Body of pancreas (tissue), 4 donors: ENCODE data around the gene KIF5A. TPM values are rescaled to one million over a fixed set of nuclear protein-coding genes. Genes with fewer than 3 reads are reported as not detected.

ENCODE experiments used
- ATAC-seq: fragments of 150-250 bp; one replicate; pipeline ENCODE4 v1.9.1; 2016
- DNase-seq, 4 donors: peaks; one replicate each; pipeline ENCODE4 v3.0.0-alpha.2; 2019
- H3K27ac ChIP-seq, 4 donors: fragments of 200-600 bp; sonication (generic); 1 replicate in 3 of 4; 2 replicates in 1 of 4; pipeline versions ENCODE4 v1.5.1 to v1.6.1; 2016 to 2019; ENCODE audit warnings: mild to moderate bottlenecking in 1 of 4, mixed read lengths in 1 of 4, moderate library complexity in 1 of 4
- H3K27me3 ChIP-seq, 2 donors: fragments of 200-600 bp; sonication (generic); one replicate each; pipeline ENCODE4 v1.6.0; 2016; ENCODE audit warnings: mild to moderate bottlenecking in 1 of 2
- H3K36me3 ChIP-seq, 2 donors: fragments of 200-600 bp; sonication (generic); replicated peaks in 1 of 2; 2 replicates each; pipeline ENCODE4 v1.5.1; 2016; ENCODE audit warnings: low read depth in 2 of 2; ENCODE audit not compliant: insufficient read depth in 1 of 2
- H3K4me1 ChIP-seq: fragments of 200-600 bp; sonication (generic); one replicate; pipeline ENCODE4 v1.6.0; 2016
- H3K4me3 ChIP-seq, 2 donors: fragments of 200-600 bp; sonication (generic); 1 replicate in 1 of 2; 2 replicates in 1 of 2; pipeline ENCODE4 v1.5.1; 2016 to 2019
- H3K9me3 ChIP-seq, 3 donors: fragments of 200-600 bp; sonication (generic); 1 replicate in 2 of 3; 2 replicates in 1 of 3; pipeline ENCODE4 v1.5.1; 2016
- POLR2A ChIP-seq, 3 donors: fragments of 450-650 bp; IDR thresholded peaks; one replicate each; pipeline ENCODE4 v1.6.1; 2016; ENCODE audit warnings: antibody characterized with exemption in 3 of 3, mild to moderate bottlenecking in 2 of 3
- WGBS, 2 donors: methylation state at CpG; one replicate each; pipeline ENCODE4 v1.1.5; 2017; 5-methylcytosine and 5-hydroxymethylcytosine counted together
- intact Hi-C: fragments of 100-400 bp; cut with DNase I; formaldehyde crosslinking; loops from one replicate; pipeline ENCODE4 v1.15.1; 2023
- total RNA-seq, 2 donors: library from RNA; depleted of rRNA; stranded (reverse); fragments of >200 nt; gene quantifications; one replicate each; pipeline ENCODE4 v1.1.0, GENCODE V29; 2016
- TF ChIP-seq, protein P1 (sequence below), 7 experiments: fragments of 450-650 bp in 4 of 7; fragments of 200-600 bp in 3 of 7; sonication (generic) in 3 of 7; IDR thresholded peaks; one replicate each; pipeline ENCODE4 v1.5.1; 2016 to 2019; ENCODE audit warnings: antibody characterized with exemption in 7 of 7

KIF5A gene
- total RNA-seq, 2 donors from 2014 or later, result 0.33 to 1.3 TPM

DNA sequence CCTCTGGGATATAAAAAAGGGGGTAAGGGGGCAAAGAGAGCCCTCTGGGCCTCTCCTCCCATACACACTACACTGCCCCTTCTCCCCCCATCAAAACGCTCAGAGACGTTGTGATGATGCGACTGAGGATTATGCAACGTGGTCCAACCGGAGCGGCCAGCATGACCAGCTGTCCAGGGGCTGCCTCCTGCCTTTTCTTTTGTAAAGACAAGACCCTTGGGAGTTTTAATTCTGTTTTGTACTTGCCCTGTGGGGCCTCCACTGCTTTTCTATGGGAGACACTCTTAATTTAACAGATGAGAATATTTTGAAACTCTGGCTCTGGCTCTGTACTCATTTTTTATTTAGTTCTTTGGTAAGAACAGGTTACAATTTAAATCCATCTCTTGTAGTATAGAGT, 20.0 kb upstream of the KIF5A start:
- ATAC-seq (no peak), DNase-seq (no peak)
- TF ChIP-seq, protein P1, sequence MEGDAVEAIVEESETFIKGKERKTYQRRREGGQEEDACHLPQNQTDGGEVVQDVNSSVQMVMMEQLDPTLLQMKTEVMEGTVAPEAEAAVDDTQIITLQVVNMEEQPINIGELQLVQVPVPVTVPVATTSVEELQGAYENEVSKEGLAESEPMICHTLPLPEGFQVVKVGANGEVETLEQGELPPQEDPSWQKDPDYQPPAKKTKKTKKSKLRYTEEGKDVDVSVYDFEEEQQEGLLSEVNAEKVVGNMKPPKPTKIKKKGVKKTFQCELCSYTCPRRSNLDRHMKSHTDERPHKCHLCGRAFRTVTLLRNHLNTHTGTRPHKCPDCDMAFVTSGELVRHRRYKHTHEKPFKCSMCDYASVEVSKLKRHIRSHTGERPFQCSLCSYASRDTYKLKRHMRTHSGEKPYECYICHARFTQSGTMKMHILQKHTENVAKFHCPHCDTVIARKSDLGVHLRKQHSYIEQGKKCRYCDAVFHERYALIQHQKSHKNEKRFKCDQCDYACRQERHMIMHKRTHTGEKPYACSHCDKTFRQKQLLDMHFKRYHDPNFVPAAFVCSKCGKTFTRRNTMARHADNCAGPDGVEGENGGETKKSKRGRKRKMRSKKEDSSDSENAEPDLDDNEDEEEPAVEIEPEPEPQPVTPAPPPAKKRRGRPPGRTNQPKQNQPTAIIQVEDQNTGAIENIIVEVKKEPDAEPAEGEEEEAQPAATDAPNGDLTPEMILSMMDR (IDR thresholded peaks at IDR 0.05), result no peak
- TF ChIP-seq POLR2A (IDR thresholded peaks at IDR 0.05), result no peak
- Histone ChIP-seq H3K27me3 (no peaks in the 10 kb centered on the region), H3K9me3 (no peaks in the 10 kb centered on the region), H3K36me3 (peaks cover 16 to 47% of the 10 kb centered on the region in 2 donors), H3K27ac (no peak overlapping the region), H3K4me3 (no peak overlapping the region), H3K4me1 (peaks cover 12% of the 10 kb centered on the region)
- intact Hi-C loops, result no loop called here
- WGBS, 2 donors, result 79 to 80% methylated on average over 6 of the region's 6 CpGs

DNA sequence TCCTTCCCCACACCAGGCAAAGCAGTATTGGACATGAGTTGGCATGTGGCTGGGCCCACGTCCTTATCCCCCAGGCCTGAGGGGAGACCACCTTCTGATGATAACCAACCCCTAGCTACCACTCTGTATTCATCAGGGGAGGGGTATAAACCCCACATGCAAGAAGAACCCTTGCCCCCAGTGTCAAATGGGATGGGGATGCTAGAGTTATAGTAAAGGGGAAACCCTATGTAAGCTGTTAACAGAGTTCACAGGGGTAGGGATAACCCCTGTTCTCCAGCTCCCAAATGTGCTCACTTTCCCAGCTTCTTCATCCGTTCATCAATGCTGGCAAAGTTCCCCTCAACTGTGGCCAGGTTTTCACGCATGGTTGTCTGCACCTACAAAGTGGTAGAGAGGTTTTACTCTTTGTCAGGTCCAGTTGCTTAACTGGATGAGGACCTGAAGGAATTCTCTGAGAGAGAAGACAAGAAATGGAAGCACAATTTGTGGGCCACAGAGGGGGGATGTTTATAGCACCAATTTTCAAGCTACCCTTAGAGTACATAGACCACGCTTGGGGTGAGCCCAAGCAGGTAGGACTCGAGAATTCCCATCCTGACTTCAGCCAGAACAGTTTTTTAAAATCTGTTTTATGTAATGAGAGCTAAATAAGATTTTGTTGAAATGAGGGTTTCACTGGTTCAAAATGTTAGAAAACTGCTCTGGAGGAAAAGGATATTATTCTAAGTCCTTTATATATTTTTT, 19.3 kb upstream of the KIF5A start:
- intact Hi-C loops, result no loop called here
- peaks cover 16 to 48% of the 10 kb centered on the region in 2 donors for H3K36me3 ChIP-seq
- no peak overlapping the region for H3K27ac ChIP-seq
- TF ChIP-seq POLR2A (IDR thresholded peaks at IDR 0.05), result no peak
- TF ChIP-seq, protein P1 (IDR thresholded peaks at IDR 0.05), result no peak
- no peak for DNase-seq
- no peaks in the 10 kb centered on the region for H3K27me3 ChIP-seq
- no peaks in the 10 kb centered on the region for H3K9me3 ChIP-seq
- no peak overlapping the region for H3K4me3 ChIP-seq
- WGBS, 2 donors, result 76 to 82% methylated on average over 5 of the region's 5 CpGs
- peaks cover 5% of the 10 kb centered on the region for H3K4me1 ChIP-seq
- no peak for ATAC-seq

GRCh38 chr12:57531836-57532235, 18.0 kb upstream of the KIF5A start:
- ATAC-seq (no peak), DNase-seq (no peak)
- Histone ChIP-seq H3K9me3 (no peaks in the 10 kb centered on the region), H3K27me3 (no peaks in the 10 kb centered on the region), H3K4me1 (no peaks in the 10 kb centered on the region), H3K36me3 (peaks cover 16 to 48% of the 10 kb centered on the region in 2 donors), H3K4me3 (no peak overlapping the region), H3K27ac (no peak overlapping the region)
- 50 to 71% methylated on average over 1 of the region's 1 CpG for WGBS, 2 donors
- intact Hi-C loops, result no loop called here
- TF ChIP-seq POLR2A (IDR thresholded peaks at IDR 0.05), result no peak
- TF ChIP-seq, protein P1 (IDR thresholded peaks at IDR 0.05), result no peak

DNA sequence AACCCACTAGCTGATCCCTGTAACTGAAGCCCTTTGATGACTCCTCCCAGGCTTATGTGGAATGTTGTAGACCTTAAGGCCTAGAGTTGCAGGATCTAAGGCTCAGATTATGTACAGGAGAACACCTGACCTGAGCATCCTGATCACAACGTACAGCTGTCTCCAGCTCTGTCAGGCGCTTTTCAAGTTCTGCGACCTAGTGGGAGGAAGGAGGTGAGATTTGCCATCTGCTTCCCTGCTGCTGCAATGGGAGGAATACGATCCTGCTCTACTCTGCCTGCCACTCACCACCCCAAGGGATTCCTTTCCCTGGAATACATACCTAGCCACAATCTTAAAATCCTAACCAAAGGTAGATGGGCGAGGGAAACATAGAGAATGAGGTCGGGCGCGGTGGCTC, 16.7 kb upstream of the KIF5A start:
- intact Hi-C loops, result no loop called here
- H3K27ac ChIP-seq, result no peak overlapping the region
- WGBS, 2 donors, result 89 to 91% methylated on average over 8 of the region's 8 CpGs
- no peaks in the 10 kb centered on the region for H3K4me1 ChIP-seq
- no peak for TF ChIP-seq POLR2A (IDR thresholded peaks at IDR 0.05)
- TF ChIP-seq, protein P1 (IDR thresholded peaks at IDR 0.05), result no peak
- no peaks in the 10 kb centered on the region for H3K9me3 ChIP-seq
- peaks cover 16 to 40% of the 10 kb centered on the region in 2 donors for H3K36me3 ChIP-seq
- DNase-seq (no peak), ATAC-seq (no peak)
- H3K4me3 ChIP-seq, result no peak overlapping the region
- no peaks in the 10 kb centered on the region for H3K27me3 ChIP-seq

DNA sequence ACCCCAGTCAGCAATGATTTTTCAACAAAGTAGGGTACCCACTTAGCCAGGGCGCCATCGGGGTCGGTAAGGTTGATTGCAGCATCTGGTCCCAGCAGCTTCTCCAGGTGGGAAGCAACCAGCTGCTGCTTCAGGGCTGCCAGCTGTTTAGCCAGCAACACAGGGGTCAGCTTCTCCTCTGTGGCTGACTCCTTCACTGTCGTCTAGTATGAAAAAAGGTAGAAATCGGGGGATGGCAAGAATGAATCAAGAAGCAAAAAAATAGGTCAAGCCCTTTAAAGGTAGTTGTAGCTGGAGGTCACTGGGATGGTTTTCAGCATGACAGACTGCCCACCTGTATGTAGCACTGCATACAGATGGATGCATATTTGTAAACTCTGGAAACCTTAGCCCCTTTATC, 15.6 kb upstream of the KIF5A start:
- no peaks in the 10 kb centered on the region for H3K27me3 ChIP-seq
- H3K36me3 ChIP-seq, result peaks cover 16 to 39% of the 10 kb centered on the region in 2 donors

More for the DNA sequence above, 15.6 kb upstream of the KIF5A start:
- Histone ChIP-seq H3K27ac (no peak overlapping the region), H3K9me3 (no peaks in the 10 kb centered on the region), H3K4me3 (no peak overlapping the region), H3K4me1 (no peaks in the 10 kb centered on the region)
- DNase-seq, result no peak
- no peak for ATAC-seq
- intact Hi-C loops, result no loop called here
- TF ChIP-seq, protein P1 (IDR thresholded peaks at IDR 0.05), result no peak
- no peak for TF ChIP-seq POLR2A (IDR thresholded peaks at IDR 0.05)
- 63 to 75% methylated on average over 2 to 5 of the region's 5 CpGs for WGBS, 2 donors
